Endodermal cell (in vitro differentiated cells): ENCODE results near the gene CXADR. TPM values are rescaled to one million over a fixed set of nuclear protein-coding genes. Genes with fewer than 3 reads are reported as not detected.

Experiments used
- DNase-seq: peaks from one replicate; pipeline ENCODE4 v3.0.0-alpha.2; 2017
- H3K27ac ChIP-seq: 2 replicates; pipeline ENCODE4 v1.5.1; 2013; ENCODE audit warnings: mild to moderate bottlenecking, low read depth, low read length, moderate library complexity
- H3K27me3 ChIP-seq: 2 replicates; pipeline ENCODE4 v1.6.1; 2013; ENCODE audit warnings: mild to moderate bottlenecking, low read length, moderate library complexity; ENCODE audit not compliant: insufficient read depth, control insufficient read depth, poor library complexity, severe bottlenecking
- H3K36me3 ChIP-seq: 2 replicates; pipeline ENCODE4 v1.7.0; 2013; ENCODE audit warnings: mild to moderate bottlenecking, low read length, moderate library complexity; ENCODE audit not compliant: control insufficient read depth, insufficient read depth
- H3K4me1 ChIP-seq: one replicate; pipeline ENCODE4 v1.7.0; 2013; ENCODE audit warnings: low read length; ENCODE audit not compliant: control insufficient read depth, insufficient read depth
- H3K4me3 ChIP-seq: 2 replicates; pipeline ENCODE4 v1.5.1; 2013; ENCODE audit warnings: mild to moderate bottlenecking, low read length, moderate library complexity
- H3K9ac ChIP-seq: 2 replicates; pipeline ENCODE4 v1.6.1; 2013; ENCODE audit warnings: mild to moderate bottlenecking, low read length, moderate library complexity; ENCODE audit not compliant: poor library complexity, severe bottlenecking; ENCODE audit errors: extremely low read depth
- H3K9me3 ChIP-seq: 2 replicates; pipeline ENCODE4 v1.6.1; 2013; ENCODE audit warnings: mild to moderate bottlenecking, low read length, moderate library complexity; ENCODE audit not compliant: control insufficient read depth
- H3K27ac Mint-ChIP-seq: 2 replicates; pipeline ENCODE4 v1.8.0; 2020; ENCODE audit warnings: mixed read lengths
- H3K27me3 Mint-ChIP-seq: 2 replicates; pipeline ENCODE4 v1.8.0; 2021; ENCODE audit warnings: mild to moderate bottlenecking, mixed read lengths; ENCODE audit not compliant: insufficient read depth
- H3K36me3 Mint-ChIP-seq: 2 replicates; pipeline ENCODE4 v1.8.0; 2020; ENCODE audit warnings: low read depth, mixed read lengths
- H3K4me1 Mint-ChIP-seq: 2 replicates; pipeline ENCODE4 v1.8.0; 2020; ENCODE audit warnings: mixed read lengths
- H3K4me3 Mint-ChIP-seq: 2 replicates; pipeline ENCODE4 v1.8.0; 2020; ENCODE audit warnings: mild to moderate bottlenecking, moderate library complexity, mixed read lengths
- H3K9me3 Mint-ChIP-seq: 2 replicates; pipeline ENCODE4 v1.8.0; 2020; ENCODE audit warnings: mild to moderate bottlenecking, mixed read lengths
- CTCF ChIP-seq: fragments of 200-600 bp; sonication (generic); conservative IDR thresholded peaks from 2 replicates; pipeline ENCODE4 v1.5.0; 2021; ENCODE audit warnings: antibody characterized with exemption, mild to moderate bottlenecking
- WGBS, 2 experiments: methylation state at CpG; one replicate each; pipeline versions ENCODE4 v1.1.5 to v1.1.7; 2013; ENCODE audit warnings: missing lambda C conversion rate in 2 of 2, mixed read lengths in 1 of 2; ENCODE audit not compliant: insufficient coverage in 1 of 2, insufficient read length in 1 of 2; 5-methylcytosine and 5-hydroxymethylcytosine counted together
- total RNA-seq, 2 donors: library from RNA; stranded (reverse); fragmentation: NEBNext Ultra II Directional in 1 of 2; extraction: Animal tissue kit (Norgen Biotek cat#: 25700) in 1 of 2; gene quantifications; 2 replicates in 1 of 2; 3 replicates in 1 of 2; pipeline ENCODE4 v1.2.1, GENCODE V29; 2021

The CXADR gene
- total RNA-seq, 2 donors from 2014 or later = 60.5 to 84.3 TPM

GRCh38 chr21:17536381-17536780 lies 23.5 kb downstream of the CXADR start:
- no peak for DNase-seq
- Mint-ChIP-seq H3K9me3 (peaks cover 4% of the 10 kb centered on the region), H3K27me3 (no peaks in the 10 kb centered on the region), H3K4me3 (no peak overlapping the region), H3K27ac (no peak overlapping the region), H3K4me1 (peaks cover 22% of the 10 kb centered on the region), H3K36me3 (peaks cover 52% of the 10 kb centered on the region)
- Histone ChIP-seq H3K9ac (no peak overlapping the region), H3K27me3 (no peaks in the 10 kb centered on the region), H3K27ac (no peak overlapping the region), H3K36me3 (peaks cover 43% of the 10 kb centered on the region), H3K4me3 (no peak overlapping the region), H3K4me1 (peaks cover 5% of the 10 kb centered on the region), H3K9me3 (peaks cover 22% of the 10 kb centered on the region)
- 89 to 96% methylated on average over 1 to 3 of the region's 3 CpGs for WGBS, 2 experiments
- TF ChIP-seq CTCF = no peak

GRCh38 chr21:17537299-17537698 lies 24.5 kb downstream of the CXADR start:
- Mint-ChIP-seq H3K9me3 (peaks cover 4% of the 10 kb centered on the region), H3K4me3 (no peak overlapping the region), H3K4me1 (peaks cover 29% of the 10 kb centered on the region), H3K36me3 (peaks cover 50% of the 10 kb centered on the region), H3K27ac (peak overlapping the region; percentile 15), H3K27me3 (no peaks in the 10 kb centered on the region)
- DNase-seq = no peak
- Histone ChIP-seq H3K27ac (no peak overlapping the region), H3K4me1 (peaks cover 5% of the 10 kb centered on the region), H3K9ac (no peak overlapping the region), H3K4me3 (no peak overlapping the region), H3K27me3 (no peaks in the 10 kb centered on the region), H3K36me3 (peaks cover 43% of the 10 kb centered on the region), H3K9me3 (peaks cover 22% of the 10 kb centered on the region)
- 92 to 100% methylated on average over 2 of the region's 2 CpGs for WGBS, 2 experiments
- TF ChIP-seq CTCF = no peak

GRCh38 chr21:17538576-17538975 lies 25.7 kb downstream of the CXADR start:
- Mint-ChIP-seq H3K4me3 (no peak overlapping the region), H3K27me3 (no peaks in the 10 kb centered on the region), H3K36me3 (peaks cover 50% of the 10 kb centered on the region), H3K27ac (peak overlapping the region; percentile 24), H3K4me1 (peaks cover 28% of the 10 kb centered on the region), H3K9me3 (peaks cover 4% of the 10 kb centered on the region)
- H3K4me3 ChIP-seq = no peak overlapping the region
- no peak for TF ChIP-seq CTCF
- no peak overlapping the region for H3K9ac ChIP-seq
- no peak overlapping the region for H3K27ac ChIP-seq
- no peaks in the 10 kb centered on the region for H3K27me3 ChIP-seq
- H3K4me1 ChIP-seq = peaks cover 5% of the 10 kb centered on the region
- H3K9me3 ChIP-seq = peaks cover 22% of the 10 kb centered on the region
- DNase-seq = no peak
- WGBS, 2 experiments = 84 to 91% methylated on average over 2 of the region's 2 CpGs
- H3K36me3 ChIP-seq = peaks cover 43% of the 10 kb centered on the region
